Left renal cortex interstitium (tissue), 4 donors: ENCODE results near the gene DNMT1. TPM values are rescaled to one million over a fixed set of nuclear protein-coding genes. Genes with fewer than 3 reads are reported as not detected.
A peak's percentile ranks its signal among the peaks of the same experiment; 100 is the strongest.

ENCODE experiments used
- DNase-seq, 4 donors: peaks; one replicate each; pipeline ENCODE4 v3.0.0-alpha.2; 2013; ENCODE audit warnings: low read depth in 4 of 4, low spot score in 2 of 4, missing footprints in 1 of 4
- polyA plus RNA-seq, 4 donors: library from polyadenylated mRNA; unstranded; fragments of 120-200 nt; gene quantifications; one replicate each; pipeline ENCODE4 v1.2.1, GENCODE V29; 2013; ENCODE audit not compliant: insufficient read length in 4 of 4

Gene DNMT1
- polyA plus RNA-seq, 4 donors, result 80.7 to 129 (median 108) TPM

DNA sequence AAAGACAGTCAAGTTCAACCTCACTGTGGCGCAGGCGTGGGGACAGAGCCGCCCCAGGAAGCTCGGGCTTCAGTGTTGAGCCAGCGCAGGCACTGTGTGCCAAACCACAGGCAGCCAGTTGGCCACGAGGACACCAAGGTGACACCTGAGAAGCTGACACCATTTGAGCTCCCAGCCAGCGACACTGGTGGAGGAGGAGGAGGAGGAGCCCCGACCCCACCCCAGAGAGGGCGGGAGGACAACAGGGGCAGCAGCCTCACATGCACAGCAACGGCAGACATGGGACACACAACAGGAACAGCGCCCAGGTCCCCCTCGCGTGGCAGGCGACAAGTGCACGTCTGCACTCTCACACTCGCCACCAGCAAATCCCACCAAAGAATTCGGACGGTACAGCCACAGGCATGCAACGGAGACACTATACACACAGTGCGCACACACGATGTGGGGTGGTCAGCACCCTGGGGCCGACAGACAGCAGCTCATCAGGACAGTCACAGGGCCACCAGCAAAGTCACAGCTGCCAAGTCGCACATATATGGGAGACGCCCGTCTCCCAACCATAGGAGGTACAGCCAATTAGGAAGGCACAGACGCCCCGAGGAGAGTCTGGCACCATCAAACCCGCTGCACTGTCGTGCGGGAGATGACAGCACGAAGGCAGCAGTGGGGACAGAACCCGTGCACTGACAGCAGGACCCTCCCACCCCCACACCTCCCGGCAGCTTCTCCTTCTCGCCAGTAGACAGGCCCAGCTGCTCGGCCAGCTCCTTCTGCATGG is 78.5 kb downstream of the DNMT1 start:
- no peak for DNase-seq

DNA sequence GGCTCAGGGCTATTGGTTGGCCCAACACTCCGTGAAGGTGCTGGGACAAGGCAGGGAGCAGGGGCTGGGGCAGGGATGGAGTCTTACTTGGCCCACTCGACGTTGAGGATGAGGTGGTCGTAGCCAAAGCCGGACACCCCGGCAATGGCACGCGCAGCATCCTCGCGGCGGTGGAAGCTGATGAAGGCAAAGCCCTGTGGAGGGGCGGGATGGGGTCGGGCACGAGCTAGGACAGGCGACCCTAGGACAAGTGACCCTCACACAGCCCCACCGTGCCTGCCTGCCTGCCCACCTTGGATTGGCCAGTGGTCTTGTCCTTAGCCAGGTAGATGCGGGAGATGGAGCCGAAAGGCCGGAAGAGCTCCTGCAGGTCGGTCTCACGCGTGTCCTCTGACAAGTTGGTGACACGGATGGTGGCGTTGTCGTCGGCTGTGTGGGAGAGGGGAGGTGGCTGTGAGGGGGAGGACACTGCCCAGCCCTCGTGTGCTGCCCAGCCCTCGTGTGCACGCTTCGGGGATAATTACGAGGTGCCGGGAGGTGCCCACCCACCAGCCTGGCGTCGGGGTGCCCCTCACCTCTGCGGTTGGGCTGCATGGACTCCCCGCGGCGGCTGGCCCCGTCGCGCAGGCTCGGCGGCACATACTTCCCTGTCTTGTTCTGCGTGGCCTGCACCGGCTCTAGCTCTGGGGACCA is 79.2 kb downstream of the DNMT1 start:
- no peak for DNase-seq

DNA sequence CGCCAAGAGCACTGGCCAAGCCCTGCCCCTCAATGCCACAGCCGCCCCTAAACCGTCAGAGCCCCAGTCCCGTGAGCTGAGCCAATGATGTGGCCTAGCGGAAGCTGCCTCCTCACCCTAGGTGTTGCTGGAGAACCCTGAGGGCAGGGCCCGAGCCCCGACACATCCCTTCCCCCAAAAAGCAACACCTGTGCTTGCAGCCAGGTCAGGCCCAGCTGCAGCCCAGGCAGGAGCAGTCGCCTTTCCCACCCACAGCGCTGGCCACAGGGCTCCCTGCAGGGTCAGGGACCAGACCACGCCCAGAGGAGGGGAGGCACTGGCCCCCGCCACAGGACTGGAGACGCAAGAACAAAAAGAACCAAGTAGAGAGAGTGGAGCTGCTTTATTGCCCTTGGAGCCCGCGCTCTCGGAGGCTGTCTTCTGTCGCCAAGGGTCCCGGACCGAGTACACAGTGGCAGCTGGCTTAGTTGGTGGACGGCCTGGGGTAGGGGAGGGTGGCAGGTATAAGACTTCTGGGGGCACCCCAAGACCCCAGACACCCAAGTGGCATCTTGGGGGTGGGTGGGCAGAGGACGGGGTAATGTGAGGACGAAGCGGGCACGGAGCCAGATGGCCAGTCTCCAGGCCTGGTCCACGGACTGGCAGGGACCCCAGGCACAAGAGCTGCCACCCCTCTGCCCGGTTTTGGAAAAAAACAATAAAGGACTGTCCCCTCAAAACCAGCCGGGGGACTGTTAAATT is 79.9 kb downstream of the DNMT1 start:
- no peak for DNase-seq

DNA sequence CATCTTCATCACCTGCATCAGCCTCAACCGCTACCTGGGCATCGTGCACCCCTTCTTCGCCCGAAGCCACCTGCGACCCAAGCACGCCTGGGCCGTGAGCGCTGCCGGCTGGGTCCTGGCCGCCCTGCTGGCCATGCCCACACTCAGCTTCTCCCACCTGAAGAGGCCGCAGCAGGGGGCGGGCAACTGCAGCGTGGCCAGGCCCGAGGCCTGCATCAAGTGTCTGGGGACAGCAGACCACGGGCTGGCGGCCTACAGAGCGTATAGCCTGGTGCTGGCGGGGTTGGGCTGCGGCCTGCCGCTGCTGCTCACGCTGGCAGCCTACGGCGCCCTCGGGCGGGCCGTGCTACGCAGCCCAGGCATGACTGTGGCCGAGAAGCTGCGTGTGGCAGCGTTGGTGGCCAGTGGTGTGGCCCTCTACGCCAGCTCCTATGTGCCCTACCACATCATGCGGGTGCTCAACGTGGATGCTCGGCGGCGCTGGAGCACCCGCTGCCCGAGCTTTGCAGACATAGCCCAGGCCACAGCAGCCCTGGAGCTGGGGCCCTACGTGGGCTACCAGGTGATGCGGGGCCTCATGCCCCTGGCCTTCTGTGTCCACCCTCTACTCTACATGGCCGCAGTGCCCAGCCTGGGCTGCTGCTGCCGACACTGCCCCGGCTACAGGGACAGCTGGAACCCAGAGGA is 80.6 kb downstream of the DNMT1 start:
- no peak for DNase-seq

DNA sequence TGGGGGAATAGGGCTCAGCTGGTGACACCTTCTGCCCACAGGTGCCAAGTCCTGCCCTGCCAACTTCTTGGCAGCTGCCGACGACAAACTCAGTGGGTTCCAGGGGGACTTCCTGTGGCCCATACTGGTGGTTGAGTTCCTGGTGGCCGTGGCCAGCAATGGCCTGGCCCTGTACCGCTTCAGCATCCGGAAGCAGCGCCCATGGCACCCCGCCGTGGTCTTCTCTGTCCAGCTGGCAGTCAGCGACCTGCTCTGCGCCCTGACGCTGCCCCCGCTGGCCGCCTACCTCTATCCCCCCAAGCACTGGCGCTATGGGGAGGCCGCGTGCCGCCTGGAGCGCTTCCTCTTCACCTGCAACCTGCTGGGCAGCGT is 81.2 kb downstream of the DNMT1 start:
- no peak for DNase-seq

DNA sequence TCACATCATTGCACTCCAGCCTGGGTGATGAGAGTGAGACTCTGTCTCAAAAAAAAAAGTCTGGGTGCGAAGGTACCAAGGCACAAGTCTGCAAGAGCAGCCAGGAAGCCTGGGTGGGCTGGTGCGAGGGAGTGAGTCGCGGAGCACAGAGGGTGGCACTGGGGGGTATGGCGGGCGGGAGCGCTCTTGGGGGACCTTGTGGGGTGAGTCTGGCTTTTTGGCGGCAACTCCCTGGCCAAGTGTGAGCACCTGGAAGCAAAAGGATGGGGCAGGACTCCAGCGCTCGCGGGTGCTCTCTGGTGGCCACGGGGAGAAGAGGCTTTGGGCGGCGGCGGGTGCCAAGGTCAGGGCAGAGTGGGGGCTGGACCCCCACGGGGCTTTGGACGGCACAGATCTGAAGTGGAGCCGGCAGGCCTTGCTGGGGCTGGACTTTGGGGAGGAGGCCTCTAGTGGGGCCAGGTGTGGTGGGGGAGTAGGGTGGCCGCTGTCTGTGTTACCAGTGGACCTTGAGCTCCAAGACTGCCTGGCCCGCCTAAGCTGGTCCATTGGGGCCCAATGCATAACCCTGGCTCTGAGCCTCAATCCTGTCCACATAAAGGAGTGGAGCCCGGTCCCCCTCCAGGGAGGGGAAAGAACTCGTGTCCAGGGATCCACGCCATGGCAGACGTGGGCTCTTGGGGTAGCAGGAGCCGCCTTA is 81.7 kb downstream of the DNMT1 start:
- no peak for DNase-seq

DNA sequence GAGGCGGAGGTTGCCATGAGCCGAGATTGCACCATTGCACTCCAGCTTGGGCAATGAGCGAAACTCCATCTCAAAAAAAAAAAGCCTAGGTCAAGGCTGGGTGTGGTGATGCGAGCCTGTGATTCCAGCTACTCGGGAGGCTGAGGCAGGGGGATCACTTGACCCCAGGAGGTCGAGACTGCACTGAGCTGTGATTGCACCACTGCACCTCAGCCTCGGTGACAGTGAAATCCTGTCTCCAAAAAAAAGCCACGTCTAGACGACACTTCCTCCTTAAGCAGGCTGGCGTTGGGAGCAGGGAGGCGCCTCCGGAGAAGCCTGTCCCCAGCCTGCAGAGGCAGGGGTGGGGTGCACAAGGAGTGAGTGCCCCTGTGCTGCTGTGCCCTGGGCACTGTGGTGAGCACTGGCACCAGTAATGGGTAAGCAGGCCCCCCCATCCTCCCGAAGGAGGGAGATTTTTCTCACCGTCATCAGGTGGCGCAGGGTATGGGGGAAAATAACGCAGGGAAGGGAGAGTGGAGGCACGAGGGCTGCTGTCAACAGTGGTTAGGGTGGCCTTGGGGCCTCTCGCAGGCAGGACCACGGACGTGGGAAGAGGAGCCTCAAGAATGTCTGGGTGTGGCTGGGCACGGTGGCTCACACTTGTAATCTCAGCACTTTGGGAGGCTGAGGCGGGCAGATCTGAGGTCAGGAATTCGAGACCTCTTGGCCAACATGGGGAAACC is 82.6 kb downstream of the DNMT1 start:
- no peak for DNase-seq

DNA sequence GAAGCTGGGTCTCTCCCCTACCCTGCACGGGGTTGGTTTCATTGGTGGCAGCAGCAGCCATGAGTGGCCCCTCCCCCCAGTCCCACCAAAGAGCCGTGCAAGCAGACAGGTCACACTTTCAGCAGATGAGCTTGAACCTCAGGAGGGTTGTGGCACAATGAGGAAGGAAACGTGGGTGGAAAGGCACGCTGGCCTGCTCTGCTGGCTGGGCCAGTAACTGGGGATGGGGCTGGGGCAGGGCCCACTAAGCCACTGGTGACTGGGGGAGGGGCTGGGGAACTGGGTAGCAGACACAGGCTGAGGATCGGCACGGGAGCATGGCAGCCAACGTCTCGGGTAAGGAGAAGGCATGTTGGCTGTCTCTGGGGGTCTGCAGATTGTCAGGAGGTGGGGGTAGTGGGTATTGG is 83.3 kb downstream of the DNMT1 start, which contains the start of gene P2RY11:
Gene P2RY11 (plus strand): TSS at position 289 of the 407 bp plus-strand sequence. CDS start 29 bp downstream, at position 318.
- DNase-seq, result no peak

DNA sequence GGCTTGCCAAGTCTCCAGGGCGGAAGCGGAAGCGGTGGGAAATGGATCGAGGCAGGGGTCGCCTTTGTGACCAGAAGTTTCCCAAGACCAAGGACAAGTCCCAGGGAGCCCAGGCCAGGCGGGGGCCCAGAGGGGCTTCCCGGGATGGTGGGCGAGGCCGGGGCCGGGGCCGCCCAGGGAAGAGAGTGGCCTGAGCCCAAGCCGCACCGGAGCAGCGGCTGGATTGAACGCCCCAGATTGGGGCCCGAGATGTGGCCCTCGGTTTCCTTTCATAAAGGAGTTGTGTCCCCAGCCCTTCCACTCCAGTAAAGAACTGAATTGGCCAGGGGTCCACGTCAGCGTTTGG is 83.8 kb downstream of the DNMT1 start:
- no peak for DNase-seq

DNA sequence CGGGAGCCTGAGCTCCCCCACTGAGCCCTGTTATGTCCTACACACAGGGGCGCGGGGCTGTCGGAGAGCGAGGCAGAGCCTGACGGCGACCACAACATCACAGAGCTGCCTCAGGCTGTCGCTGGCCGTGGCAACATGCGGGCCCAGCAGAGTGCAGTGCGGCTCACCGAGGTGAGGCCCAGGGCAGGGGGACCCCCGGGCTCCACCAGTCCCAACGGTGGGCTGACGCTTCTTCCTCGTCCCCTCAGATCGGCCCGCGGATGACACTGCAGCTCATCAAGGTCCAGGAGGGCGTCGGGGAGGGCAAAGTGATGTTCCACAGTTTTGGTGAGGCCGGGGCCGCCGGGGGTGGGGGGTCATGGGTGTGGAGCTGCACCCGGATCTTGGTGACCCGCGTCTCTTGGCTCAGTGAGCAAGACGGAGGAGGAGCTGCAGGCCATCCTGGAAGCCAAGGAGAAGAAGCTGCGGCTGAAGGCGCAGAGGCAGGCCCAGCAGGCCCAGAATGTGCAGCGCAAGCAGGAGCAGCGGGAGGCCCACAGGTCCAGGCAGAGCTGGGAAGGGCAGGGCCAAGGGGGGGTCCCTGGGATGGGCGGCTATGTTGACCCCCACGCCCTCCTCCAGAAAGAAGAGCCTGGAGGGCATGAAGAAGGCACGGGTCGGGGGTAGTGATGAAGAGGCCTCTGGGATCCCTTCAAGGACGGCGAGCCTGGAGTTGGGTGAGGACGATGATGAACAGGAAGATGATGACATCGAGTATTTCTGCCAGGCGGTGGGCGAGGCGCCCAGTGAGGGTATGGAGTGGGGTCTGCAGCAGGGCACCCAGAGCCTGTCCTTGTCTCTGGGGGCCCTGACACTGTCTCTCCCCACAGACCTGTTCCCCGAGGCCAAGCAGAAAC is 84.4 kb downstream of the DNMT1 start:
- no peak for DNase-seq

DNA sequence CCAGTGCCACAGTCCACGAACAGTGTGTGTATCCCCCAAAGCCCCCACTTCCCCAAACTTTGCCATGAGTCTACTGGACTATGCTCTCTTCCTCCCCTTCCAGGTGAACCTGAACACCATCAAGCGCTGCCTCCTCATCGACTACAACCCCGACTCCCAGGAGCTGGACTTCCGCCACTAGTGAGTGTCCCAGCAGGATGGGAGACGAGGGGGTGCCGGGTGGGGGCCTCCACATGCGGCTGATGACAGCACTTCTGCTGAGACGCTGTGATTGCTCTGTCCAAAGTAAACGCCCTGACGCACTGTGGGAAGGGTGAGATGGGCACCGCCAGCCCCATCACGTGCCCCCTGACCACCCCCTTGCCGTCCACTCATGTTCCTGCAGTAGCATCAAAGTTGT is 85.2 kb downstream of the DNMT1 start:
- DNase-seq, result no peak

DNA sequence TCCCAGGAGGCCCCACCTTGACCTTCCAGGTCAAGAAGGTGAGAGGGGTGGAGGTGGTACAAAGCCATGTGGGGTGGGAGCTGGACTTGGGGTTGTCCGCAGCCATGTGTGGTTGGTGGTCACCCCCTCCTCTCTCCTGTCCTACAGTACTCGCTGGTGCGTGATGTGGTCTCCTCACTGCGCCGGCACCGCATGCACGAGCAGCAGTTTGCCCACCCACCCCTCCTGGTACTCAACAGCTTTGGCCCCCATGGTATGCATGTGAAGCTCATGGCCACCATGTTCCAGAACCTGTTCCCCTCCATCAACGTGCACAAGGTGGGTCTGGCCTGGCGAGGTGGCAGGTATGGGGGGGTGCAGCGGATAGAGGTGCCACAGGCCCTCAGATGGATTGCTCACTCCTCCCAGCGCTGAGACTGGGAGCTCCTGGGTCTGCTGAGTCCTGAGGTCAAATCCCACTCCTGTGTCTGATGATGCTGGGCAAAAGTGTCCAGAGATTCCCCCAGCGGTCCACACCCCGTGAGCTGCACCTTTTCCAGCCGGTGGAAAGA is 86.9 kb downstream of the DNMT1 start:
- no peak for DNase-seq

DNA sequence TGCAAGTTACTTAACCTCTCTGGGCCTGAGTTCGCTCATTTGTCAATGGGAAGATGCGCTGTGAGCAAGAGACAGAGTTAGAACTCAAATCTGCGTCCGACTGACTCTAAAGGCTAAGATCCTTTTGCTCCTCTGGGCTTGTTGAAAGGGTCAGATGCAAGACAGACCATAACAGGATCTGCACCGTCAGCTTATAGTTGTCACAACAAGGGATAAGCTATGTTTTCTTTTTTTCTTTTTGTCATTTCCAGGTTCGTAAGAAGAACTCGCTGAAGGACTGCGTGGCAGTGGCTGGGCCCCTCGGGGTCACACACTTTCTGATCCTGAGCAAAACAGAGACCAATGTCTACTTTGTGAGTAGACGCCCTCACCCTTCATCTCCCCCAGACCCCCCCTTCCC is 87.5 kb downstream of the DNMT1 start:
- no peak for DNase-seq

DNA sequence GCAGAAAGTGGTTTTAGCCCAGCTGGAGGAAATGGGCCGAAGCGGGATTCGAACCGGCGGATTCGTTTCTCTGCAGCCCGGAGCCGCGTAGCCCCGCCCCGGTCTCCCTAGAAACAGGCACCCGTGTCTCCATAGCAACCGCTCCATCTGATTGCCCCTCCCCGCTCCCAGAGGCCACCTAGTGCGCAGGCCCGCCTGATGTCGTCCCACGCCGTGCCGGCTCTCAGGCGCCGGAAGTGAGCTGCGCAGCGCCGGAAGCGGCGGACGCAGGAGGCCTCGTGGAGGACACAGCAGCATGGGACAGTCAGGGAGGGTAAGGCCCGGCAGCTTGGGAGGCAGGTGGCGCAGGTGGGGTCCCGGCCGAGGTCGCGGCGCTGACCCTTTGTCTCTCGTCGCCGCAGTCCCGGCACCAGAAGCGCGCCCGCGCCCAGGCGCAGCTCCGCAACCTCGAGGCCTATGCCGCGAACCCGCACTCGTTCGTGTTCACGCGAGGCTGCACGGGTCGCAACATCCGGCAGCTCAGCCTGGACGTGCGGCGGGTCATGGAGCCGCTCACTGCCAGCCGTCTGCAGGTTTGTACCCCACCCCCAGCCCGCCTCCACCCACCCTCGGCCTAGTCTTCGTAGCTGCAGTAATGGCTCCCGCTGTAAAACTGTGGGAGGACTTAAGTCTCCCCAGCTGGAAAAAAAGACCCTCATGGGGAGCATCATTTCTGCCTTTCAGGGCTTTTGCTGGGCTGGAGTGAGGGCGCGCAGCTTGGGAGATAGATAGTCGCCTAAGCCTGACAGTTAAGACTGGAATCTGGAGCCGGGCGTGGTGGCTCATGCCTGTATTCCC is 88.4 kb downstream of the DNMT1 start, which contains the start of gene PPAN:
Gene PPAN (plus strand): TSS at position 263 of the 837 bp plus-strand sequence. CDS start 33 bp downstream, at position 296.
- peak; percentile 84 to 96 (median 94) for DNase-seq

DNA sequence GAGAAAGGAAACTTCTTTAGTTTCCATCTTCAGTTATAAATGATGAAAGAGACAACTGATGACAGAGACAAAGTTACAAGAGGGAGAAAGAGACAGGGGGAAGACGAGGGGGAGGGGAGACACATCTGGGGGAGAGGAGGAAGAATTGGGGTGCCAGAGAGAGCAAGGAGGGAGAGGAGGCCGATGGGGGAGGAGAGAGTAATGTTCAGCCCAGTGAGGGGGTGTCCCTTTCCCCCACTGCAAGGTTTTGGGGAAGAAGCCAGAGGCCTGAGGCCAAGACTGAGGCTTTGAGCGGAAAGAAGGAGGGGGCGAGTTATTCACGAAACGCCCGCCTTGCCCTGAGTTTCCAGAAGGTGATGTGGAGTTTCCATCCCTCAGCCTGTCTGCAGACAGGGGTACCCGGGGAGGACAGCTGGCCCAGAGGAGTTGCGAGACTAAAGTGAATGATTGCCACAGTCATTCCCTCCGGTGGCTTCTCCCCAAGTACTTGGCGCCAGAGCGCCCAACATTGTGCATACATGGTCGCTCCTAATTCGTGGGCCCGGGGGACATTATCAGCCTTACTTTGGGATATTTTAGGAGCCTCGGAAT is 89.1 kb downstream of the DNMT1 start:
- DNase-seq, result no peak

DNA sequence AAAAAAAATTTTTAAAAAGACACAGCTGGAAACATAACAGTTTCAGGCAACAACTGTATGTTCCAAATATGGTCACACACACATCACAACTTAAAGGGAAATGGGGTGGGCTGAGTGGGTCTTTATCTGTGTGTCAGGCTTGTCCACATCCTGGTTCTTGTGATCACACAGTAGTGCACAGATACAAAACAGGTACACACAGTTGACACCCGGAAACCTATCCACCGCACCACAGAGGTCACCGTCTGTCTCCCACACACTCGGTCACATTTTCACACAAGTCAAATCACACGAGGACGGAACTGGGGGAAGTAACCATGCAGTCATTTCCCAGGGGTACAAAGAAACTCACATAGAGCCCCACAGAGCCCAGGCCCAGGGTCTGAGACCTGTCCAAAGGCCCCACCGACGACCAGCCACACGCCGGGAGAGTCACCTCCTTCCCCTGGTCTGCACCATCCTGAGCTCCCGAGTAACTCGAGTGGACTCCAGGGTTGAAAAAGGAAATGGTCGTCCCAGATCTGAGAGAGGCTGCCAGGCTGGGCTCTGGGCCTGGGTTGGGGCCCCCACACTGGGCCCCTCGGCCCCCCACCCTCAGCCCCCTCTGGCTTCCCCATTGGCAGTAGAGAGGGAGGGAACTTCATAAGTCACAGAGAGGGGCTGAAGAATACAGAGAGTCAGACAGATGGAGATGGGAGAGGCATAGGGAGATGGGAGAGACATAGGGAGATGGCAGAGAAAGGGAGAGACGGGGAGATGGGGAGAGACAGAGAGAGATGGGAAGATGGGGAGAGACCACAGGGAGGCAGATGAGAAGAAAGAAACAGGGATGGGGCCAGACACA is 89.9 kb downstream of the DNMT1 start:
- no peak for DNase-seq
